ENCODE measurements around the gene OSBPL1A. TPM values are rescaled to one million over a fixed set of nuclear protein-coding genes. Genes with fewer than 3 reads are reported as not detected.

OSBPL1A gene
- 31.3 and 35.6 TPM in 2 replicates for total RNA-seq
- 24.6 and 26.3 TPM in 2 replicates for polyA plus RNA-seq

DNA sequence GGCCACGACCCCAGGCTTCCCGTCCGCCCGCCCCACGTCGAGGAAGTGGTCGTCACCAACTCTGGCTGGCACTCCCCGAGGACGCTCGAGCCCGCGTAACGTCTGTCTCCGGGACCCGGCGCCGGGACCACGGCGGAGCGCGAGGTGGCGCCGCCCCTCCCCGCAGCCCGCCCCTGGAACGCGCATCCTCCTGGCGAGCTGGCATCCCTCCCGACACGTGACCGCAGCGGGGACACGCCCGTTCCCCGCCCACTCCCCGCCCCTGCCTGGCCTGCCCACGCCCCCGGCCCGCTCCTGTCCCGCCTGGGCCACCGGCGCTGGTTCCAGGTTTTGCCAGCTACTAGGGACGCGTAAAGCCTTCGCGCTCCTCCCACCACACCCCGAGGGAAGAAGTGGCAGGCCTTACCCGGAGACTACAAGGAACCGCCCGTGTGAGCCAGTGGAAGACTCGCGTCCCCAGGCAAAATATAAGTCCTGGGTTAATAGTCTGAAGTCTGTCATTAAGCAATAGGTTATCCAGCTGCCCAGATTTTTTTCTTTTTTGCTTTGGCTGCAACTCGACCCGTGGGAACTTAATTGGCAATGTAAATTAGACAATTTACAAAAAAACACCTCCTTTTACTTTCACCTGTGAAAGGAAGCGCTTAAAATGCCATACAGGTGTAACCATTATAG lies at the start of gene OSBPL1A:
TSS of gene OSBPL1A (minus strand) at position 131 of the 675 bp plus-strand sequence. CDS start 20,291 bp downstream, outside the sequence.
- peak within 1 kb of the TSS; percentile 57 for H3K4me3 ChIP-seq
- no peaks in the 10 kb centered on the region for H3K9me2 ChIP-seq (replicated peaks; ENCODE audit: insufficient read depth)
- H3K27me3 ChIP-seq = no peaks in the 10 kb centered on the region
- H2AFZ ChIP-seq = peak within 1 kb of the TSS; percentile 88
- no peaks in the 10 kb centered on the region for H3K9me3 ChIP-seq (ENCODE audit: low read depth)
- H3K4me1 ChIP-seq (ENCODE audit: insufficient read depth) = peaks cover 6% of the 10 kb centered on the region
- H3K79me2 ChIP-seq = peaks cover 3% of the 10 kb centered on the region
- peak within 1 kb of the TSS; percentile 87 for H3K4me2 ChIP-seq
- 2% methylated on average over 28 of the region's 55 CpGs for WGBS (ENCODE audit: low lambda C conversion rate, missing lambda C conversion rate)
- DNase-seq (ENCODE audit: low spot score) = peak; percentile 97
- no peaks in the 10 kb centered on the region for H4K20me1 ChIP-seq (ENCODE audit: insufficient read depth, poor library complexity, severe bottlenecking)
- H3K27ac ChIP-seq = peak within 1 kb of the TSS; percentile 77
- H3K36me3 ChIP-seq (replicated peaks; ENCODE audit: insufficient read depth, low read depth) = no peaks in the 10 kb centered on the region
- TF ChIP-seq, protein P1, sequence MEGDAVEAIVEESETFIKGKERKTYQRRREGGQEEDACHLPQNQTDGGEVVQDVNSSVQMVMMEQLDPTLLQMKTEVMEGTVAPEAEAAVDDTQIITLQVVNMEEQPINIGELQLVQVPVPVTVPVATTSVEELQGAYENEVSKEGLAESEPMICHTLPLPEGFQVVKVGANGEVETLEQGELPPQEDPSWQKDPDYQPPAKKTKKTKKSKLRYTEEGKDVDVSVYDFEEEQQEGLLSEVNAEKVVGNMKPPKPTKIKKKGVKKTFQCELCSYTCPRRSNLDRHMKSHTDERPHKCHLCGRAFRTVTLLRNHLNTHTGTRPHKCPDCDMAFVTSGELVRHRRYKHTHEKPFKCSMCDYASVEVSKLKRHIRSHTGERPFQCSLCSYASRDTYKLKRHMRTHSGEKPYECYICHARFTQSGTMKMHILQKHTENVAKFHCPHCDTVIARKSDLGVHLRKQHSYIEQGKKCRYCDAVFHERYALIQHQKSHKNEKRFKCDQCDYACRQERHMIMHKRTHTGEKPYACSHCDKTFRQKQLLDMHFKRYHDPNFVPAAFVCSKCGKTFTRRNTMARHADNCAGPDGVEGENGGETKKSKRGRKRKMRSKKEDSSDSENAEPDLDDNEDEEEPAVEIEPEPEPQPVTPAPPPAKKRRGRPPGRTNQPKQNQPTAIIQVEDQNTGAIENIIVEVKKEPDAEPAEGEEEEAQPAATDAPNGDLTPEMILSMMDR (IDR thresholded peaks at IDR 0.05; ENCODE audit: poor library complexity) = no peak
- no peak for TF ChIP-seq EZH2phosphoT487 (IDR thresholded peaks at IDR 0.05; ENCODE audit: low read depth, severe bottlenecking, unreplicated experiment)
- no peak for TF ChIP-seq EZH2 (IDR thresholded peaks at IDR 0.05; ENCODE audit: borderline replicate concordance)

DNA sequence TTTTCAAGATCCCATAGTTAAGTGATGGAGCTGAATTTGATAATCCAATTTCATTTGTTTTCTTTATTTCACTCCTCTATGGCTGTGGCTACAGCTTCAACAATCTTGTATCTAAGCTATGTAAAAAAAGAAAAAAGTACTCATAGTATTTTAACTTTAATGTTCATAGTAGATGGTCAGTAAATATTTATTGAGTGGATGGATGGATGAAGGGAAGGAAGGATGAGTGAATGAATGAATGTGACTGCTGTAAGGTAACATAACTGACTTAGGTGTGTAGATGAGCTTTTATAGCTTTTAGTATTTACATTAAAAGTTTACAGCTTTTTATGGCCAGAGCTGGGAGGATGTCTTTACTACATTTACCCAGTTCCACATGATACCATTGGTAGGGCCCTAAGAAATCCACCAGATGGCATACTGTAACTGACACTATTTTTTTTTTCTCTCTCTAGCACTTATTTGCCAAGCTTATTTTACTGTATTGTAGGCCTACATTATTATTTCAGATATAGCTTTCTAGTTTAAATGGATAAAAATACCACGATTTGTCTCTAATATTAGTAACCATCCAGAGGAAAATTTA lies 49.4 kb upstream of the OSBPL1A start:
- 79% methylated on average over 1 of the region's 1 CpG for WGBS (ENCODE audit: low lambda C conversion rate, missing lambda C conversion rate)
- no peaks in the 10 kb centered on the region for H3K36me3 ChIP-seq (replicated peaks; ENCODE audit: insufficient read depth, low read depth)
- H3K9me3 ChIP-seq (ENCODE audit: low read depth) = no peaks in the 10 kb centered on the region
- peak; percentile 27 for DNase-seq (ENCODE audit: low spot score)
- TF ChIP-seq, protein P1 (IDR thresholded peaks at IDR 0.05; ENCODE audit: poor library complexity) = peak; percentile 31
- TF ChIP-seq EZH2phosphoT487 (IDR thresholded peaks at IDR 0.05; ENCODE audit: low read depth, severe bottlenecking, unreplicated experiment) (no peak), EZH2 (IDR thresholded peaks at IDR 0.05; ENCODE audit: borderline replicate concordance) (no peak)
- H3K4me3 ChIP-seq = no peak overlapping the region
- H3K4me1 ChIP-seq (ENCODE audit: insufficient read depth) = no peaks in the 10 kb centered on the region
- no peaks in the 10 kb centered on the region for H4K20me1 ChIP-seq (ENCODE audit: insufficient read depth, poor library complexity, severe bottlenecking)
- no peak overlapping the region for H2AFZ ChIP-seq
- H3K79me2 ChIP-seq = no peaks in the 10 kb centered on the region
- no peaks in the 10 kb centered on the region for H3K27me3 ChIP-seq
- no peak overlapping the region for H3K4me2 ChIP-seq
- no peaks in the 10 kb centered on the region for H3K9me2 ChIP-seq (replicated peaks; ENCODE audit: insufficient read depth)
- H3K27ac ChIP-seq = no peak overlapping the region

DNA sequence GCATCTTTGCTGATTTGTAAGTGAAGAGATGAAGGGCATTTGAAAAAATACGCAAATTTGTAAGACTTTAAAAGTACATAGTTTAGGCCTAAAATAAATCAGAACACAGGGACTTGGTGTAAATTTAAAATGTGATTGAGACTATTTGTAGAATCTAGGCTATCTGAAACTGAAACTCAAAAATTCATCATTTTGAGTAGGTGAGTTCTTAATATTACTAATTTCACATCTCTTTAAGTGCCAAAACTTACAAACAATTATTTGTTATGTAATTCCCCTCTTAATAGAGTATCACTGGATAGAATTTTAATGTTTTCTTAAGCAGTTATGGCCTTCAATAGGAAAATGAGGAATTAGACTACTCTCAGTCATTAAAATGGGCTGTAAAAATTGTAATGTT lies 48.8 kb upstream of the OSBPL1A start:
- no peaks in the 10 kb centered on the region for H4K20me1 ChIP-seq (ENCODE audit: insufficient read depth, poor library complexity, severe bottlenecking)
- no peaks in the 10 kb centered on the region for H3K79me2 ChIP-seq
- 95% methylated on average over 1 of the region's 1 CpG for WGBS (ENCODE audit: low lambda C conversion rate, missing lambda C conversion rate)
- no peaks in the 10 kb centered on the region for H3K9me2 ChIP-seq (replicated peaks; ENCODE audit: insufficient read depth)
- H3K4me1 ChIP-seq (ENCODE audit: insufficient read depth) = no peaks in the 10 kb centered on the region
- DNase-seq (ENCODE audit: low spot score) = no peak
- no peak overlapping the region for H3K4me3 ChIP-seq
- no peak overlapping the region for H3K4me2 ChIP-seq
- H2AFZ ChIP-seq = no peak overlapping the region
- no peaks in the 10 kb centered on the region for H3K27me3 ChIP-seq
- no peak overlapping the region for H3K27ac ChIP-seq
- no peaks in the 10 kb centered on the region for H3K36me3 ChIP-seq (replicated peaks; ENCODE audit: insufficient read depth, low read depth)
- no peaks in the 10 kb centered on the region for H3K9me3 ChIP-seq (ENCODE audit: low read depth)
- TF ChIP-seq EZH2 (IDR thresholded peaks at IDR 0.05; ENCODE audit: borderline replicate concordance) (no peak), EZH2phosphoT487 (IDR thresholded peaks at IDR 0.05; ENCODE audit: low read depth, severe bottlenecking, unreplicated experiment) (no peak)
- TF ChIP-seq, protein P1 (IDR thresholded peaks at IDR 0.05; ENCODE audit: poor library complexity) = no peak
